GM19035 (cell line): ENCODE results near the gene PRC1.
"Not testable (repeated sequence)": the region's sequence is repeated elsewhere in the genome, so short reads cannot be mapped to it uniquely, and the experiment has no call there.

Source experiments
- ATAC-seq: cut with Tn5 transposase; IDR thresholded peaks from one replicate; pipeline ENCODE4 v1.9.1; 2021; ENCODE audit not compliant: unreplicated experiment

PRC1 gene

GRCh38 chr15:90934256-90934948 lies 59.9 kb downstream of the PRC1 start:
- peak; percentile 32 for ATAC-seq

- no peak for ATAC-seq
Measured at GRCh38 chr15:90933301-90933700, 61.0 kb downstream of the PRC1 start.

- ATAC-seq: no peak
Measured at GRCh38 chr15:90932660-90932991, 61.7 kb downstream of the PRC1 start.

DNA sequence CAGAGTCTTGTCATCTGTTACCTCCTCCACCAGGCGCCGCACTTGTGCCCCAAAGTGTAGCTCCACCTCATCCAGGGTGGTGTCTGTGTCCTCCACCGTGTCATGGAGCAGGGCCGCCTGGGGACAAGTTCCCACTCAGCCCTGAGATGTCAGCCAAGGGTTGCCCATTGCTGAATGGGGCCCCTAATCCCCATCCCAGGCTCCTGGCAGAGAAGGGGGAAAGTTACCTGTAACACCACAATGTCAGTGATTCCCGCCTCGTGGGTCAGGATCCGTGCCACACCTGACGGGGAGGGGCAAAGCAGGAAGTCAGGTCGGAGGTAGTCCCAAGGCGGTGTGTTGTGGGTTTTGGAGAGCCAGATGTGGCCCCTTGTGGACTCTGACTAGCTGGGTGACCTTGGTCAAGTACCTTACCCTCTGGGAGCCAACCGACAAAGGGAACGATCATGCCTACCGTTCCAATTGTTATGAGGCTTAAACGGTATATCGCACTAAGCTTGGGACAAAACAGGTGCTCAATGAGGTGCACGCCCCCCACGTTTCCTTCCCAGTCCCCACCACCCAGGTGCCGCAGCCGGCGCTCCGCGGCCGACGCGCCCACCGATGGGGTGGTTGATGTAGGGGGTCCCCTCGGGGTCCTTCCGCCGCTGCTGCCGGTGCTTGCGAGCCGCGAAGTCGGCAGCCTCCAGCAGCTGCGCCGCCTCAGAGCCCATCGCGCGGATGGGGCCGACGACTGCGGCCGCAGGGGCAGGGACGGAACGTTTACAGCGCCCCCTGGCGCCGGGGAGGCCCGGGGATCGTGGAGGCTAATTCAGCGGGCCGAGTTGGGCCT lies 62.3 kb downstream of the PRC1 start, which contains the start of gene HDDC3:
Gene HDDC3, minus strand, starts transcription at position 722 of the 832 bp plus-strand sequence. Its CDS starts 9 bp downstream, at position 713.
- ATAC-seq: peak; percentile 40

DNA sequence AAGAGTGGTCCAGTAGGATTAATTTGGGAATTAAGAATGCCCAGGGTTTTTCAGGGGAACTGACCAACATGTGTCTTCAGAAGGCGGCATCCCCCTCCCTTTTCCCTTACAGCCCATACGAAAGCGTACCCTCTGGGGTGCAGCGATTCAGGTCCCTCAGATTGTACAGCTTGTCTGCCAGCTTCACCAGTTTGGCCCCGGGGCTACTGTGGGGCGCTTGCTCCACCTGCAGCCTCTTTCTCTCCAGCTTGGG lies 62.8 kb downstream of the PRC1 start:
- no peak for ATAC-seq

GRCh38 chr15:90930861-90931574 lies 63.3 kb downstream of the PRC1 start:
- ATAC-seq: no peak

DNA sequence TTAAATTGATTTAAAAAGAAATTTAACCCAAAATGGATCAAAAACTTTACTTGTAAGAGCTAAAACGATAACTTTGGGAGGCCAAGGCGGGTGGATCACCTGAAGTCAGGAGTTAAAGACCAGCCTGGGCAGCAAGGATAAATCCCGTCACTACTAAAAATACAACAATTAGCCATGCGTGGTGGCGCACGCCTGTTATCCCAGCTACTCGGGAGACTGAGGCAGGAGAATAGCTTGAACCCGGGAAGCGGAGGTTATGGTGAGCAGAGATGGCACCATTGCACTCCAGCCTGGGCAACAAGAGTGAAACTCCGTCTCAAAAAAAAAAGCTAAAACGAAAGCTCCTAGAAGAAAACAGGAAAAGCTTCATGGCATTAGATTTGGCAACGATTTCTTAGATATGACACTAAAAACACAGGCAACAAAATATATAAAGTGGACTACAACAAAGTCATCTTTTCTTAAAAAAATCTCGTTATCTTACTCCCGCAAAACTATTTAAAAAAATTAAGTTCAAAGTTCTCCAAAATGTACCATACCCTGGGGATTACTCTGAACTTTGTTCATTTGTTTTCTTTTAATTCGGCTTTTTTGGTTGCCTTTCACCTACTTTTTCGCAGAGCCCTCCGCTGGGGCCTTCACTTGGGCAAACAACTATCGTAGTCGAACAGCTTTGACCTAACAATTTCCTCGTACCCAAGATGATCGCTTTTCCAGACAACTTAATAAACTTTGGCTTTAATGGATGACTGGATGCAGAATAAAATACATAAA lies 64.9 kb downstream of the PRC1 start:
- no peak for ATAC-seq

GRCh38 chr15:90928106-90928505 lies 66.2 kb downstream of the PRC1 start:
- ATAC-seq: not testable (repeated sequence)

GRCh38 chr15:90926766-90927165 lies 67.6 kb downstream of the PRC1 start:
- not testable (repeated sequence) for ATAC-seq

- peak; percentile 63 for ATAC-seq
Measured at GRCh38 chr15:90924375-90924774, 70.0 kb downstream of the PRC1 start.

DNA sequence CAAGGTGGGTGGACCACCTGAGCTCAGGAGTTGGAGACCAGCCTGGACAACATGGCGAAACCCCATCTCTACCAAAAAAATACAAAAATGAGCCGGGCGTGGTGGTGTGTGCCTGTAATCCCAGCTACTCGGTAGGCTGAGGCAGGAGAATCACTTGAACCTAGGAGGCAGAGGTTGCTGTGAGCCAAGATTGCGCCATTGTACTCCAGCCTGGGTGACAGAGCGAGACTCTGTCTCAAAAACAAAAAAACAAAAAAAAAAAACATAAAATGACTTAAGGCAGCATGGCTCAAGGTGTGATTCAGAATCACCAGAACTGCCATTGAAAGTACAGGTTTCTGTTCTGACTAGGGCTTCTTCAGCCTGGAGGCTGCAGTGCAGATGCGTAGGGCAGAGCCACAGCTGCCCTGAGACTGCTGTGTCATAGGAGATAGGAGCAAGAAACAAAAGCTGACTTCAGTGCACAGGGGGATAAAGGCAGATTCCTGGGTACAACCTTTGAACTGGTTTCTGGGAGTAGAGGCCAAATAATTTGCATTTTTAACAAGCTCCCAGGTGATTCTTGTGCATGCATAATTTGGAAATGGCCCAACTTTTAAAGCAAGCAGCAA lies 71.5 kb downstream of the PRC1 start:
- peak; percentile 72 for ATAC-seq

DNA sequence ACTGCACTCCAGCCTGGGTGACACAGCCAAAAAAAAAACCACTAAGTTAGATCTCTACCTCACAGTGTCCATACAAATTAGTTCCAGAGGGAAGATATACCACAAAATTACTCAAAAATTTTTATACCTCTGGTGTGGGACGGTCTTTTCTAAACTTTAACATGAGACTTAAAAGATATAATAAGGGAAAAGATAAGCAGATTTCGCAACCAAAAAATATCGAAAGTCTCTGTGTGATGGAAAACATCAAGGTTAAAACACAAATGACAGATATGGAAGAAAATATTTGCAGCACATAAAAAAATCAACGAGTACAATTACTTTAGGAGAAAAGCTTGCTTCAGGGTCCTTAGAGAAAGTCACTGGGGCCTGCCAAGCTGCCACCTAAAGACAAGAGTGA lies 72.4 kb downstream of the PRC1 start:
- no peak for ATAC-seq

GRCh38 chr15:90918835-90919234 lies 75.5 kb downstream of the PRC1 start:
- ATAC-seq: no peak

GRCh38 chr15:90918034-90918788 lies 76.1 kb downstream of the PRC1 start:
- ATAC-seq: no peak

DNA sequence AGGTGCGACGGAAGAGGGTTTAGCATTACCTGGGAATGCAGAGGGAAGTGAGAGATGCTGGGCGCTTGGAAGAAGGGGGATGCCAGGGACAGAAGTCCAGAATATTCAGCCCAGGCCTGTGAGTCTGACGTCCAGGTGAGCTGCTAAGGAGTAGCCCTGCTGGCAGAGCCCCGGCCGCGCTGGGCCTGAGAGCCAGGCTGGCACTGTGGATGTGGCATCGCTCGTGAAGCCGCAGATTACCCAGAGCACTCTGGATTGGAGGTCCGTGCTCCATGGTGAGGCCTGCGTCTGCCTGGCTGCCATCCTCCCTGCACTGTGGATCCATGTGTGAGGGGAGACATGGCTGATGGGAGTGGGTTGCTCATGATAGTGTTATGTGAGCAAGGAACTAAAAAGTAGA lies 76.8 kb downstream of the PRC1 start:
- no peak for ATAC-seq

GRCh38 chr15:90916461-90916860 lies 77.9 kb downstream of the PRC1 start:
- ATAC-seq: no peak
